H1 (cell line): ENCODE measurements around the gene SURF2. TPM values are rescaled to one million over a fixed set of nuclear protein-coding genes. Genes with fewer than 3 reads are reported as not detected.

Experiments used
- CTCF ChIA-PET: fragments of 300-600 bp; sonication (Branson Sonifier 250); formaldehyde crosslinking; loops from one replicate; lab custom pipeline; 2021; ENCODE audit not compliant: partially characterized antibody; lab: Charles Lee
- POLR2A ChIA-PET: fragments of 300-600 bp; sonication (Branson Sonifier 250); formaldehyde crosslinking; loops from one replicate; lab custom pipeline; 2021; ENCODE audit warnings: inconsistent platforms; ENCODE audit not compliant: partially characterized antibody; lab: Charles Lee
- DNase-seq, 2 experiments: peaks; one replicate each; pipeline versions ENCODE4 v3.0.0 to v3.0.0-alpha.2; 2010 to 2022; ENCODE audit warnings: low spot score in 2 of 2, low read depth in 1 of 2, mixed read lengths in 1 of 2
- FAIRE-seq: peaks from 2 replicates; lab custom pipeline; 2011; peaks lifted over from hg19 to GRCh38; lab: Jason Lieb, UNC
- H2AFZ ChIP-seq: 2 replicates; pipeline ENCODE4 v1.8.1; 2012; ENCODE audit warnings: low read length, inconsistent platforms
- H2AK5ac ChIP-seq: 2 replicates; pipeline ENCODE4 v1.6.1; 2013; ENCODE audit warnings: low read depth, low read length
- H2BK120ac ChIP-seq: replicated peaks from 2 replicates; pipeline ENCODE3; 2013; ENCODE audit warnings: low read depth, low read length, inconsistent platforms
- H2BK12ac ChIP-seq: 2 replicates; pipeline ENCODE4 v1.6.1; 2013; ENCODE audit warnings: low read depth, low read length
- H2BK15ac ChIP-seq: 2 replicates; pipeline ENCODE4 v1.6.1; 2013; ENCODE audit warnings: low read length
- H2BK20ac ChIP-seq: 2 replicates; pipeline ENCODE4 v1.6.1; 2013; ENCODE audit warnings: low read length
- H2BK5ac ChIP-seq: 2 replicates; pipeline ENCODE4 v1.6.1; 2013; ENCODE audit warnings: low read depth, low read length
- H3K14ac ChIP-seq: 2 replicates; pipeline ENCODE4 v1.6.1; 2013; ENCODE audit warnings: inconsistent platforms; ENCODE audit not compliant: insufficient read length
- H3K18ac ChIP-seq: 2 replicates; pipeline ENCODE4 v1.6.1; 2013; ENCODE audit warnings: low read length; ENCODE audit errors: extremely low read depth
- H3K23ac ChIP-seq: 2 replicates; pipeline ENCODE4 v1.6.1; 2013; ENCODE audit warnings: inconsistent platforms; ENCODE audit not compliant: insufficient read length
- H3K23me2 ChIP-seq: 2 replicates; pipeline ENCODE4 v1.6.1; 2013; ENCODE audit warnings: low read depth, low read length
- H3K27ac ChIP-seq: 2 replicates; pipeline ENCODE4 v1.6.1; 2011; ENCODE audit warnings: low read depth, low read length, inconsistent platforms
- H3K27me3 ChIP-seq, 4 experiments: replicated peaks in 1 of 4; 1 replicate in 1 of 4; 2 replicates in 3 of 4; pipeline versions ENCODE4 v1.6.1 to v1.8.1; 2011 to 2013; ENCODE audit warnings: low read length in 3 of 4, mild to moderate bottlenecking in 3 of 4, inconsistent platforms in 2 of 4, mixed read lengths in 2 of 4, moderate library complexity in 1 of 4; ENCODE audit not compliant: control insufficient read depth in 3 of 4, insufficient read depth in 3 of 4; ENCODE audit errors: extremely low read depth in 1 of 4
- H3K36me3 ChIP-seq, 4 experiments: 2 replicates each; pipeline versions ENCODE4 v1.6.1 to v1.8.1; 2011 to 2013; ENCODE audit warnings: mild to moderate bottlenecking in 4 of 4, low read length in 3 of 4, moderate library complexity in 2 of 4, control low read depth in 1 of 4, inconsistent platforms in 1 of 4; ENCODE audit not compliant: insufficient read depth in 4 of 4, control insufficient read depth in 2 of 4
- H3K4ac ChIP-seq: replicated peaks from 2 replicates; pipeline ENCODE3; 2013; ENCODE audit warnings: low read length, low read depth, mixed read lengths, inconsistent platforms; ENCODE audit not compliant: insufficient read length
- H3K4me1 ChIP-seq, 4 experiments: replicated peaks in 1 of 4; 1 replicate in 1 of 4; 2 replicates in 3 of 4; pipeline versions ENCODE4 v1.6.1 to v1.8.1; 2011 to 2013; ENCODE audit warnings: low read length in 3 of 4, inconsistent platforms in 2 of 4, mixed read lengths in 1 of 4; ENCODE audit not compliant: insufficient read depth in 4 of 4, control insufficient read depth in 3 of 4
- H3K4me2 ChIP-seq, 2 experiments: 2 replicates each; pipeline versions ENCODE4 v1.6.1 to v1.8.1; 2011 to 2013; ENCODE audit warnings: low read depth in 2 of 2, low read length in 2 of 2, control low read depth in 1 of 2, inconsistent platforms in 1 of 2, mild to moderate bottlenecking in 1 of 2; ENCODE audit not compliant: insufficient read depth in 1 of 2
- H3K4me3 ChIP-seq, 4 experiments: fragments of 200-600, 300-600 bp in 1 of 4; sonication (generic), shearing (Covaris generic), sonication (Bioruptor Twin) in 1 of 4; 2 replicates each; pipeline versions ENCODE4 v1.5.1 to v1.8.1; 2011 to 2016; ENCODE audit warnings: low read length in 4 of 4, low read depth in 3 of 4, control low read depth in 2 of 4, inconsistent platforms in 2 of 4, mild to moderate bottlenecking in 2 of 4, mixed read lengths in 1 of 4, moderate library complexity in 1 of 4; ENCODE audit not compliant: insufficient read depth in 2 of 4; ENCODE audit errors: extremely low read depth in 1 of 4
- H3K56ac ChIP-seq: replicated peaks from 2 replicates; pipeline ENCODE3; 2013; ENCODE audit warnings: low read depth, mild to moderate bottlenecking, mixed read lengths, low read length, inconsistent platforms; ENCODE audit not compliant: insufficient read length
- H3K79me1 ChIP-seq: 2 replicates; pipeline ENCODE4 v1.6.1; 2013; ENCODE audit warnings: low read depth, low read length, control low read depth
- H3K79me2 ChIP-seq, 2 experiments: 2 replicates each; pipeline versions ENCODE4 v1.6.1 to v1.8.1; 2012 to 2013; ENCODE audit warnings: low read length in 2 of 2, mild to moderate bottlenecking in 2 of 2, inconsistent platforms in 1 of 2; ENCODE audit not compliant: insufficient read depth in 2 of 2, control insufficient read depth in 1 of 2
- H3K9ac ChIP-seq, 4 experiments: replicated peaks in 1 of 4; 1 replicate in 1 of 4; 2 replicates in 3 of 4; pipeline versions ENCODE4 v1.6.1 to v1.8.1; 2011 to 2013; ENCODE audit warnings: low read depth in 3 of 4, low read length in 3 of 4, control low read depth in 2 of 4, mild to moderate bottlenecking in 2 of 4, moderate library complexity in 2 of 4, inconsistent platforms in 1 of 4; ENCODE audit errors: extremely low read depth in 1 of 4
- H3K9me3 ChIP-seq, 2 experiments: 2 replicates each; pipeline versions ENCODE4 v1.6.1 to v1.8.1; 2012 to 2013; ENCODE audit warnings: mild to moderate bottlenecking in 2 of 2, moderate library complexity in 2 of 2, control low read depth in 1 of 2, inconsistent platforms in 1 of 2, low read depth in 1 of 2, low read length in 1 of 2, mixed read lengths in 1 of 2; ENCODE audit not compliant: insufficient read depth in 2 of 2
- H4K20me1 ChIP-seq, 2 experiments: replicated peaks in 1 of 2; 2 replicates each; pipeline versions ENCODE3 to v1.8.1; 2011 to 2013; ENCODE audit warnings: inconsistent platforms in 2 of 2, low read length in 2 of 2, mild to moderate bottlenecking in 1 of 2; ENCODE audit not compliant: insufficient read depth in 2 of 2, control insufficient read depth in 1 of 2
- H4K5ac ChIP-seq: 2 replicates; pipeline ENCODE4 v1.6.1; 2013; ENCODE audit warnings: low read length, low read depth, mixed read lengths, inconsistent platforms; ENCODE audit not compliant: insufficient read length
- H4K8ac ChIP-seq: 2 replicates; pipeline ENCODE4 v1.8.0; 2013; ENCODE audit warnings: mild to moderate bottlenecking, moderate library complexity, low read length, inconsistent platforms; ENCODE audit not compliant: insufficient read depth; ENCODE audit errors: extremely low read depth
- H4K91ac ChIP-seq: replicated peaks from 2 replicates; pipeline ENCODE3; 2013; ENCODE audit warnings: low read length, mixed read lengths, inconsistent platforms; ENCODE audit not compliant: insufficient read length
- ASH2L ChIP-seq: fragments of 200-600, 300-600 bp; sonication (generic); IDR thresholded peaks from one replicate; pipeline ENCODE4 v1.7.1; 2017; ENCODE audit warnings: low read length
- ATF2 ChIP-seq: IDR thresholded peaks from 2 replicates; pipeline ENCODE4 v1.6.1; 2012; ENCODE audit warnings: low read length, inconsistent platforms
- BCL11A ChIP-seq, 2 experiments: IDR thresholded peaks; one replicate each; pipeline ENCODE4 v1.6.1; 2011; ENCODE audit warnings: low read depth in 2 of 2, low read length in 2 of 2, mild to moderate bottlenecking in 2 of 2
- CHD2 ChIP-seq: IDR thresholded peaks from 2 replicates; pipeline ENCODE4 v1.6.1; 2012; ENCODE audit warnings: low read length, improper control_type of control experiment
- E2F6 ChIP-seq: IDR thresholded peaks from 2 replicates; pipeline ENCODE4 v1.6.1; 2012; ENCODE audit warnings: inconsistent platforms
- KDM4A ChIP-seq: IDR thresholded peaks from one replicate; pipeline ENCODE4 v1.7.1; 2012; ENCODE audit warnings: low read depth, mild to moderate bottlenecking, moderate library complexity, low read length, inconsistent platforms; ENCODE audit not compliant: severe bottlenecking
- PHF8 ChIP-seq: fragments of 200-600 bp; sonication (generic); conservative IDR thresholded peaks from 2 replicates; pipeline ENCODE4 v1.7.1; 2012; ENCODE audit warnings: low read depth, mild to moderate bottlenecking, inconsistent platforms, low read length, moderate library complexity
- RAD21 ChIP-seq, 2 experiments: IDR thresholded peaks in 1 of 2; conservative IDR thresholded peaks in 1 of 2; 2 replicates each; pipeline ENCODE4 v1.6.1; 2011; ENCODE audit warnings: low read depth in 2 of 2, low read length in 2 of 2, improper control_type of control experiment in 1 of 2, inconsistent platforms in 1 of 2, mild to moderate bottlenecking in 1 of 2, moderate library complexity in 1 of 2
- RXRA ChIP-seq: IDR thresholded peaks from 2 replicates; pipeline ENCODE4 v1.6.1; 2011; ENCODE audit warnings: low read depth, mild to moderate bottlenecking, low read length, moderate library complexity; ENCODE audit not compliant: insufficient read depth
- SP4 ChIP-seq: IDR thresholded peaks from 2 replicates; pipeline ENCODE4 v1.6.1; 2012; ENCODE audit warnings: low read length, inconsistent platforms
- SRF ChIP-seq: IDR thresholded peaks from 2 replicates; pipeline ENCODE4 v1.6.1; 2011; ENCODE audit warnings: mild to moderate bottlenecking, low read depth, low read length, moderate library complexity
- WGBS, 2 experiments: shearing (Covaris generic) in 1 of 2; methylation state at CpG; one replicate each; pipeline versions ENCODE4 v1.1.6 to v1.1.7; 2013 to 2015; ENCODE audit warnings: low lambda C conversion rate in 2 of 2, mixed read lengths in 2 of 2, inconsistent platforms in 1 of 2, low coverage in 1 of 2, missing lambda C conversion rate in 1 of 2; ENCODE audit not compliant: insufficient replicate concordance in 2 of 2, insufficient coverage in 1 of 2, insufficient read length in 1 of 2; ENCODE audit errors: extremely low coverage in 1 of 2, missing lambda C conversion rate in 1 of 2; 5-methylcytosine and 5-hydroxymethylcytosine counted together
- polyA plus RNA-seq, 7 experiments: library from polyadenylated mRNA; depleted of rRNA in 3 of 7; stranded (reverse) in 5 of 7; unstranded in 2 of 7; fragments of >200 nt in 5 of 7; fragments of 200-250 nt in 2 of 7; gene quantifications; 1 replicate in 5 of 7; 2 replicates in 1 of 7; 4 replicates in 1 of 7; pipeline versions ENCODE4 v1.2.1 to v1.2.3, GENCODE V29; 2011 to 2013; ENCODE audit warnings: missing spikeins in 2 of 7, mixed read lengths in 2 of 7
- total RNA-seq: library from RNA; stranded (reverse); fragmentation: NEBNext Ultra II Directional; extraction: Animal tissue kit (Norgen Biotek cat#: 25700); gene quantifications from 2 replicates; pipeline ENCODE4 v1.2.1, GENCODE V29; 2021

The SURF2 gene
- total and polyA plus RNA-seq, 2 of the 8 experiments (the other 6 are each of a cell fraction or from before 2014, with no cell fraction given): 36.6 to 37.7 TPM

- no peak for DNase-seq
- H3K4me2 ChIP-seq: no peak overlapping the region
- no peak overlapping the region for H4K8ac ChIP-seq
- H3K27ac ChIP-seq: no peak overlapping the region
- no peaks in the 10 kb centered on the region for H3K9me3 ChIP-seq
- H4K5ac ChIP-seq: no peak overlapping the region
- H4K91ac ChIP-seq: no peak overlapping the region
- 90% methylated on average over 13 of the region's 13 CpGs; no CpG with 5 or more reads in 1 of the 2 experiments for WGBS, 2 experiments
- no peaks in the 10 kb centered on the region for H3K27me3 ChIP-seq
- no peak overlapping the region for H3K23ac ChIP-seq
- H2BK20ac ChIP-seq: no peak overlapping the region
- ChIA-PET POLR2A (interaction anchor here (4.0 to 14.8 kb wide), 2 partner anchors 10 to 13 kb away, joined by 25 to 303 read pairs; partner anchors contain the start of genes MED22, RPL7A, SURF1 and SURF2), CTCF (interaction anchor here (0.6 to 5.5 kb wide), 18 partner anchors 8 to 369 kb away, joined by 3 to 45 read pairs (median 6); partner anchors contain the start of genes SLC2A6 and SURF1)
- H3K79me1 ChIP-seq: peaks cover 17% of the 10 kb centered on the region
- no peak for FAIRE-seq
- H3K36me3 ChIP-seq: peaks cover 31 to 65% (median 53%) of the 10 kb centered on the region in 4 experiments
- H3K4me1 ChIP-seq: peaks cover 0 to 2% (median 0%) of the 10 kb centered on the region in 4 experiments; a peak in 1 of 7 replicates
- no peak overlapping the region for H2BK15ac ChIP-seq
- H3K23me2 ChIP-seq: peaks cover 5% of the 10 kb centered on the region; the same call in 1 of the 2 replicates
- H2BK5ac ChIP-seq: no peak overlapping the region
- no peak overlapping the region for H3K9ac ChIP-seq
- H4K20me1 ChIP-seq: peaks cover 8 to 26% of the 10 kb centered on the region in 2 experiments
- H3K4me3 ChIP-seq: no peak overlapping the region
- H3K14ac ChIP-seq: no peak overlapping the region
- H3K79me2 ChIP-seq: peaks cover 2 to 9% of the 10 kb centered on the region in 2 experiments; a peak in 3 of 4 replicates
- no peak overlapping the region for H3K4ac ChIP-seq
- no peak overlapping the region for H3K56ac ChIP-seq
- no peak overlapping the region for H2AK5ac ChIP-seq
- no peak overlapping the region for H3K18ac ChIP-seq
- H2BK120ac ChIP-seq: no peak overlapping the region
- H2BK12ac ChIP-seq: no peak overlapping the region
- H2AFZ ChIP-seq: no peak overlapping the region
- TF ChIP-seq ATF2 (no peak), SRF (no peak), E2F6 (no peak), RAD21 (IDR thresholded peaks at IDR 0.05 in 1 of 2, conservative IDR thresholded peaks at IDR 0.05 in 1 of 2; ENCODE audit: low read depth in 2 of 2, low read length in 2 of 2) (no peak), BCL11A (IDR thresholded peaks at IDR 0.05; ENCODE audit: low read depth in 2 of 2, low read length in 2 of 2) (no peak), CHD2 (no peak), RXRA (no peak), SP4 (no peak), ASH2L (no peak), PHF8 (no peak), KDM4A (no peak)
These were observed 15.4 kb upstream of the SURF2 start for GRCh38 chr9:133340916-133341315.
